H9 (cell line): ENCODE measurements around the gene ZSWIM8. TPM values are rescaled to one million over a fixed set of nuclear protein-coding genes. Genes with fewer than 3 reads are reported as not detected.

Experiments
- DNase-seq: peaks from one replicate; pipeline ENCODE4 v3.0.0-alpha.2; 2017
- H2AFZ ChIP-seq: one replicate; pipeline ENCODE4 v1.6.1; 2013; ENCODE audit warnings: mild to moderate bottlenecking, low read length, control low read depth, moderate library complexity
- H2AK5ac ChIP-seq: 2 replicates; pipeline ENCODE4 v1.6.1; 2013; ENCODE audit warnings: low read length, control low read depth, mixed read lengths; ENCODE audit not compliant: insufficient read length
- H2BK120ac ChIP-seq: one replicate; pipeline ENCODE4 v1.6.1; 2013; ENCODE audit warnings: low read depth, mild to moderate bottlenecking, low read length, control low read depth, inconsistent platforms; ENCODE audit not compliant: poor library complexity, severe bottlenecking
- H2BK12ac ChIP-seq: 2 replicates; pipeline ENCODE4 v1.6.1; 2013; ENCODE audit warnings: low read length, control low read depth, mixed read lengths, low read depth; ENCODE audit not compliant: insufficient read length
- H2BK15ac ChIP-seq: 2 replicates; pipeline ENCODE4 v1.6.1; 2013; ENCODE audit warnings: low read depth, low read length, control low read depth
- H2BK20ac ChIP-seq: one replicate; pipeline ENCODE4 v1.6.1; 2013; ENCODE audit warnings: low read depth, mild to moderate bottlenecking, low read length, control low read depth, inconsistent platforms; ENCODE audit not compliant: poor library complexity, severe bottlenecking
- H2BK5ac ChIP-seq: 2 replicates; pipeline ENCODE4 v1.6.1; 2013; ENCODE audit warnings: low read length, control low read depth, mixed read lengths; ENCODE audit not compliant: insufficient read length
- H3K14ac ChIP-seq: 2 replicates; pipeline ENCODE4 v1.6.1; 2013; ENCODE audit warnings: low read length, control low read depth; ENCODE audit not compliant: insufficient read depth
- H3K18ac ChIP-seq: 2 replicates; pipeline ENCODE4 v1.6.1; 2013; ENCODE audit warnings: low read depth, mild to moderate bottlenecking, mixed read lengths, low read length, control low read depth; ENCODE audit not compliant: insufficient read length
- H3K23ac ChIP-seq: 2 replicates; pipeline ENCODE4 v1.6.1; 2013; ENCODE audit warnings: low read length, control low read depth, mixed read lengths, low read depth; ENCODE audit not compliant: insufficient read length
- H3K23me2 ChIP-seq: 2 replicates; pipeline ENCODE4 v1.6.1; 2013; ENCODE audit warnings: low read depth, mild to moderate bottlenecking, mixed read lengths, low read length, control low read depth; ENCODE audit not compliant: insufficient read length, poor library complexity, severe bottlenecking
- H3K27ac ChIP-seq: 2 replicates; pipeline ENCODE4 v1.5.1; 2013; ENCODE audit warnings: low read length, control low read depth, mixed read lengths, low read depth; ENCODE audit not compliant: insufficient read length
- H3K27me3 ChIP-seq: 2 replicates; pipeline ENCODE4 v1.6.1; 2013; ENCODE audit warnings: low read length, control low read depth, inconsistent platforms; ENCODE audit not compliant: insufficient read depth
- H3K4ac ChIP-seq: 2 replicates; pipeline ENCODE4 v1.6.1; 2013; ENCODE audit warnings: low read depth, mild to moderate bottlenecking, control low read depth, inconsistent platforms, low read length, moderate library complexity
- H3K4me1 ChIP-seq: 2 replicates; pipeline ENCODE4 v1.6.1; 2013; ENCODE audit warnings: low read length, control low read depth, inconsistent platforms; ENCODE audit not compliant: insufficient read depth
- H3K4me2 ChIP-seq: 2 replicates; pipeline ENCODE4 v1.6.1; 2013; ENCODE audit warnings: low read length, control low read depth, mixed read lengths; ENCODE audit not compliant: insufficient read length, insufficient read depth
- H3K56ac ChIP-seq: 2 replicates; pipeline ENCODE4 v1.6.1; 2013; ENCODE audit warnings: low read depth, mild to moderate bottlenecking, mixed read lengths, low read length, control low read depth; ENCODE audit not compliant: insufficient read length
- H3K79me1 ChIP-seq: 2 replicates; pipeline ENCODE4 v1.6.1; 2013; ENCODE audit warnings: low read depth, mild to moderate bottlenecking, moderate library complexity, low read length, control low read depth, inconsistent platforms; ENCODE audit not compliant: insufficient read depth, poor library complexity, severe bottlenecking
- H3K79me2 ChIP-seq: 2 replicates; pipeline ENCODE4 v1.6.1; 2013; ENCODE audit warnings: low read length, control low read depth, inconsistent platforms; ENCODE audit not compliant: insufficient read depth
- H3K9ac ChIP-seq: 2 replicates; pipeline ENCODE4 v1.6.1; 2013; ENCODE audit warnings: low read length, control low read depth, mixed read lengths; ENCODE audit not compliant: insufficient read length; ENCODE audit errors: extremely low read depth
- H3K9me3 ChIP-seq: one replicate; pipeline ENCODE4 v1.6.1; 2013; ENCODE audit warnings: low read depth, low read length, inconsistent platforms; ENCODE audit not compliant: control insufficient read depth
- H3T11ph ChIP-seq: one replicate; pipeline ENCODE4 v1.6.1; 2013; ENCODE audit warnings: mild to moderate bottlenecking, low read length, control low read depth, inconsistent platforms
- H4K20me1 ChIP-seq: one replicate; pipeline ENCODE4 v1.6.1; 2013; ENCODE audit not compliant: control insufficient read depth, insufficient read length, insufficient read depth
- H4K5ac ChIP-seq: 2 replicates; pipeline ENCODE4 v1.6.1; 2013; ENCODE audit warnings: low read depth, mild to moderate bottlenecking, mixed read lengths, low read length, control low read depth; ENCODE audit not compliant: insufficient read length
- H4K8ac ChIP-seq: replicated peaks from 2 replicates; pipeline ENCODE4 v1.6.1; 2013; ENCODE audit warnings: low read length, control low read depth, mixed read lengths, low read depth; ENCODE audit not compliant: insufficient read length
- H4K91ac ChIP-seq: 2 replicates; pipeline ENCODE4 v1.6.1; 2013; ENCODE audit warnings: low read depth, mild to moderate bottlenecking, moderate library complexity, mixed read lengths, low read length, control low read depth; ENCODE audit not compliant: insufficient read length
- H3K27ac Mint-ChIP-seq, 3 experiments: 2 replicates in 2 of 3; 3 replicates in 1 of 3; pipeline ENCODE4 v1.8.0; 2020 to 2021; ENCODE audit warnings: mixed read lengths in 3 of 3, mild to moderate bottlenecking in 1 of 3, moderate library complexity in 1 of 3
- H3K27me3 Mint-ChIP-seq: 2 replicates; pipeline ENCODE4 v1.8.0; 2021; ENCODE audit warnings: low read depth, mild to moderate bottlenecking, moderate library complexity, mixed read lengths
- H3K36me3 Mint-ChIP-seq, 3 experiments: 2 replicates in 2 of 3; 3 replicates in 1 of 3; pipeline ENCODE4 v1.8.0; 2020 to 2021; ENCODE audit warnings: low read depth in 3 of 3, mixed read lengths in 3 of 3; ENCODE audit not compliant: insufficient read depth in 1 of 3
- H3K4me1 Mint-ChIP-seq, 2 experiments: 2 replicates each; pipeline ENCODE4 v1.8.0; 2020; ENCODE audit warnings: mixed read lengths in 2 of 2
- H3K4me3 Mint-ChIP-seq, 2 experiments: 2 replicates in 1 of 2; 3 replicates in 1 of 2; pipeline ENCODE4 v1.8.0; 2020 to 2021; ENCODE audit warnings: mild to moderate bottlenecking in 2 of 2, mixed read lengths in 2 of 2, moderate library complexity in 1 of 2
- H3K9me3 Mint-ChIP-seq, 2 experiments: 2 replicates in 1 of 2; 3 replicates in 1 of 2; pipeline ENCODE4 v1.8.0; 2020; ENCODE audit warnings: mild to moderate bottlenecking in 2 of 2, mixed read lengths in 2 of 2, moderate library complexity in 1 of 2
- WGBS: extraction: QIAGEN DNeasy Blood & Tissue Kit; methylation state at CpG from one replicate; pipeline ENCODE4 v1.1.7; 2013; ENCODE audit warnings: missing lambda C conversion rate, low lambda C conversion rate, mixed read lengths; ENCODE audit not compliant: insufficient read length; ENCODE audit errors: extremely low coverage; 5-methylcytosine and 5-hydroxymethylcytosine counted together
- total RNA-seq: library from RNA; stranded (reverse); gene quantifications from 2 replicates; pipeline ENCODE4 v1.2.1, GENCODE V29; 2021
- TF ChIP-seq, protein P1 (sequence below): fragments of 200-600 bp; sonication (generic); conservative IDR thresholded peaks from 3 replicates; pipeline ENCODE4 v1.8.0; 2021; ENCODE audit warnings: antibody characterized with exemption, mild to moderate bottlenecking

Gene ZSWIM8
- total RNA-seq, 1 experiment from 2014 or later, result 41.0 TPM

DNA sequence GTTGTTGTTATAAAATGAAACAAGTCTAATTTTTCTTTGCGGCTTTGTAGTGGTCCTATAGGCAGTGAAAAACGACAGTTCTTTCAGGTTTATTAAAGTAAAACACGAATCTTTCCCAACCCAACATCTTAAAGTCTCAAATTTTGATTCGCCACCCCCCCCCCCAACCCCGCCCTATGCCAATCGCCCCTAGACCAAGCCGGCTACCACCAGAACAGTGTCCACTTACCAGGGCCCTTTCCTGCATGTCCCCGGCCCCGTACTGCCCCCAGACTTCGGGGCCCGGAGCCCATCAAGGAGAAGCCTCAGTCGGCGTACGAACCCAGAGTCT is 3.9 kb upstream of the ZSWIM8 start:
- H2AFZ ChIP-seq, result no peak overlapping the region
- H4K5ac ChIP-seq, result peak overlapping the region; percentile 55
- H3K36me3 Mint-ChIP-seq, result peaks cover 8 to 29% (median 25%) of the 10 kb centered on the region in 3 experiments; a peak in 6 of 7 replicates
- H3K4ac ChIP-seq, result no peak overlapping the region
- H3K4me2 ChIP-seq, result peak overlapping the region; percentile 99
- DNase-seq, result no peak
- no peak overlapping the region for H3K27ac ChIP-seq
- H3K27me3 ChIP-seq, result no peaks in the 10 kb centered on the region
- H3K79me2 ChIP-seq, result peaks cover 12% of the 10 kb centered on the region; the same call in 1 of the 2 replicates
- no peak overlapping the region for H2BK15ac ChIP-seq
- no peak overlapping the region for H3K18ac ChIP-seq
- peaks cover 1% of the 10 kb centered on the region; the same call in 1 of the 2 replicates for H3K4me1 ChIP-seq
- no peak overlapping the region for H4K91ac ChIP-seq
- no peak overlapping the region for H3T11ph ChIP-seq
- no peaks in the 10 kb centered on the region for H3K9me3 ChIP-seq
- H3K14ac ChIP-seq, result peak overlapping the region; percentile 54
- peak overlapping the region; percentile 61 for H2BK120ac ChIP-seq
- H3K79me1 ChIP-seq, result peaks cover 11% of the 10 kb centered on the region
- H3K4me1 Mint-ChIP-seq, result peaks cover 32 to 33% of the 10 kb centered on the region in 2 experiments
- no CpG with 5 or more reads among the region's 14 CpGs for WGBS
- no peak overlapping the region for H4K8ac ChIP-seq
- TF ChIP-seq, protein P1, sequence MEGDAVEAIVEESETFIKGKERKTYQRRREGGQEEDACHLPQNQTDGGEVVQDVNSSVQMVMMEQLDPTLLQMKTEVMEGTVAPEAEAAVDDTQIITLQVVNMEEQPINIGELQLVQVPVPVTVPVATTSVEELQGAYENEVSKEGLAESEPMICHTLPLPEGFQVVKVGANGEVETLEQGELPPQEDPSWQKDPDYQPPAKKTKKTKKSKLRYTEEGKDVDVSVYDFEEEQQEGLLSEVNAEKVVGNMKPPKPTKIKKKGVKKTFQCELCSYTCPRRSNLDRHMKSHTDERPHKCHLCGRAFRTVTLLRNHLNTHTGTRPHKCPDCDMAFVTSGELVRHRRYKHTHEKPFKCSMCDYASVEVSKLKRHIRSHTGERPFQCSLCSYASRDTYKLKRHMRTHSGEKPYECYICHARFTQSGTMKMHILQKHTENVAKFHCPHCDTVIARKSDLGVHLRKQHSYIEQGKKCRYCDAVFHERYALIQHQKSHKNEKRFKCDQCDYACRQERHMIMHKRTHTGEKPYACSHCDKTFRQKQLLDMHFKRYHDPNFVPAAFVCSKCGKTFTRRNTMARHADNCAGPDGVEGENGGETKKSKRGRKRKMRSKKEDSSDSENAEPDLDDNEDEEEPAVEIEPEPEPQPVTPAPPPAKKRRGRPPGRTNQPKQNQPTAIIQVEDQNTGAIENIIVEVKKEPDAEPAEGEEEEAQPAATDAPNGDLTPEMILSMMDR, result no peak
- no peaks in the 10 kb centered on the region for H4K20me1 ChIP-seq
- H3K27me3 Mint-ChIP-seq, result no peaks in the 10 kb centered on the region
- H3K56ac ChIP-seq, result no peak overlapping the region
- peaks cover 11% of the 10 kb centered on the region for H3K23me2 ChIP-seq
- peak overlapping the region; percentile 99 to 100 (median 100); a peak in 6 of 7 replicates for H3K27ac Mint-ChIP-seq
- H3K9me3 Mint-ChIP-seq, result no peaks in the 10 kb centered on the region
- H3K23ac ChIP-seq, result no peak overlapping the region
- H2BK20ac ChIP-seq, result no peak overlapping the region
- H2AK5ac ChIP-seq, result no peak overlapping the region
- no peak overlapping the region for H2BK5ac ChIP-seq
- H2BK12ac ChIP-seq, result no peak overlapping the region
- peak overlapping the region; percentile 89 for H3K9ac ChIP-seq
- peak overlapping the region; percentile 99 for H3K4me3 Mint-ChIP-seq
